ENCODE measurements around the gene TUFT1. TPM values are rescaled to one million over a fixed set of nuclear protein-coding genes. Genes with fewer than 3 reads are reported as not detected.

The TUFT1 gene
- total and polyA plus RNA-seq, 2 donors from 2014 or later: 8.9 to 12.9 TPM

DNA sequence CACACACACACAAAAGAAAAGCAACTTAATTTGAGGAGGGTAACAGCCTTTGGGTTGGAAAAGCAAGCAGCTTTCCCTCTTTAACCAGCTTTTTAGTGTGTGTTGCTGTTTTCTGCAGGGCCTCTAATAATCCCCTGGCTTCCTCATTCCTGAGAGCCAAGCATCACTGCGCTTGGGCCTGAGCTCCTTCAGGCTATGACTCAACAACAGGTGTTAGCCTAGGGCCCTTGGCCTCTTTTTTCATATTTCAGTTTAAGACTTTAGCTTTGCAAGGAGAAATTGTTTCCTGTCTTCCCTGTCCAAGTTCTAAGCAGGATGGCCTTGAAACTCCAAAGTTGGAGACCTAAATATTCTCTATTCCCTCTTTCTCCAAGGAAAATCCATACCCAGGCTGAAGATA, 45.5 kb downstream of the TUFT1 start:
- FAIRE-seq (no peak), DNase-seq (peak in 3 of 5 donors; percentile 15 to 64 (median 50))
- Histone ChIP-seq H3K4me1 (ENCODE audit: control insufficient read depth in 2 of 3, insufficient read depth in 2 of 3, low read depth in 1 of 3, low read length in 3 of 3) (peaks cover 0 to 3% (median 0%) of the 10 kb centered on the region in 3 donors), H3K27me3 (ENCODE audit: control insufficient read depth, insufficient read depth, low read length) (no peaks in the 10 kb centered on the region), H3K27ac (ENCODE audit: low read depth in 2 of 2, low read length in 2 of 2) (peak overlapping the region in 1 of 2 donors; percentile 26), H3K9ac (ENCODE audit: low read length in 3 of 3) (no peak overlapping the region), H3K9me3 (ENCODE audit: control insufficient read depth in 2 of 3, insufficient read depth in 1 of 3, low read length in 3 of 3) (no peaks in the 10 kb centered on the region), H3K4me3 (ENCODE audit: low read length in 3 of 3) (no peak overlapping the region), H3K36me3 (ENCODE audit: control insufficient read depth in 2 of 3, insufficient read depth in 3 of 3, low read length in 3 of 3) (peaks cover 0 to 7% (median 2%) of the 10 kb centered on the region in 3 donors)
- TF ChIP-seq, protein P1, sequence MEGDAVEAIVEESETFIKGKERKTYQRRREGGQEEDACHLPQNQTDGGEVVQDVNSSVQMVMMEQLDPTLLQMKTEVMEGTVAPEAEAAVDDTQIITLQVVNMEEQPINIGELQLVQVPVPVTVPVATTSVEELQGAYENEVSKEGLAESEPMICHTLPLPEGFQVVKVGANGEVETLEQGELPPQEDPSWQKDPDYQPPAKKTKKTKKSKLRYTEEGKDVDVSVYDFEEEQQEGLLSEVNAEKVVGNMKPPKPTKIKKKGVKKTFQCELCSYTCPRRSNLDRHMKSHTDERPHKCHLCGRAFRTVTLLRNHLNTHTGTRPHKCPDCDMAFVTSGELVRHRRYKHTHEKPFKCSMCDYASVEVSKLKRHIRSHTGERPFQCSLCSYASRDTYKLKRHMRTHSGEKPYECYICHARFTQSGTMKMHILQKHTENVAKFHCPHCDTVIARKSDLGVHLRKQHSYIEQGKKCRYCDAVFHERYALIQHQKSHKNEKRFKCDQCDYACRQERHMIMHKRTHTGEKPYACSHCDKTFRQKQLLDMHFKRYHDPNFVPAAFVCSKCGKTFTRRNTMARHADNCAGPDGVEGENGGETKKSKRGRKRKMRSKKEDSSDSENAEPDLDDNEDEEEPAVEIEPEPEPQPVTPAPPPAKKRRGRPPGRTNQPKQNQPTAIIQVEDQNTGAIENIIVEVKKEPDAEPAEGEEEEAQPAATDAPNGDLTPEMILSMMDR (IDR thresholded peaks at IDR 0.05; ENCODE audit: borderline replicate concordance, extremely low read depth, insufficient read depth): no peak
- intact Hi-C loops (cut with DNase I): no loop called here

DNA sequence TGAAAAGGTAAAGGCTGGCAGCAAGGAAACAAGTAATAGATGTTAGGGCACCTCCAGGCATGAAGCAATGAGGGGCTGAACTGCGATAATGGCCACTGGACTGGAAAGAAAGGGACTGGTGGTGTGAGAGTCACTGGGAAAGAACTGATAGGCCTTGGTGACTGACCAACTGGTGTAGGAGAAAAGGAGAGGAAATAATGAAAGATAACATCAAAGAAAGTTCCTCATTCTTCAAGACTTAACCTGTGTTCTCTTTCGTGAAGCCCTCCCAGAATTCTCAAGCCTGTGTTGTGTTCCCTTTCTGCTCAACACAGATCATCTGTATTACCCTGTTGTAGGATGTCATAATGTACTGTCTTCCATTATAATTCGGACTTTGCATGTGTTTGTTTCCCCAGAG, 50.9 kb downstream of the TUFT1 start:
- Histone ChIP-seq H3K27ac (ENCODE audit: low read depth in 2 of 2, low read length in 2 of 2) (no peak overlapping the region), H3K9ac (ENCODE audit: low read length in 3 of 3) (no peak overlapping the region), H3K4me3 (ENCODE audit: low read length in 3 of 3) (no peak overlapping the region), H3K36me3 (ENCODE audit: control insufficient read depth in 2 of 3, insufficient read depth in 3 of 3, low read length in 3 of 3) (no peaks in the 10 kb centered on the region), H3K9me3 (ENCODE audit: control insufficient read depth in 2 of 3, insufficient read depth in 1 of 3, low read length in 3 of 3) (peaks cover 0 to 4% (median 0%) of the 10 kb centered on the region in 3 donors), H3K27me3 (ENCODE audit: control insufficient read depth, insufficient read depth, low read length) (no peaks in the 10 kb centered on the region), H3K4me1 (ENCODE audit: control insufficient read depth in 2 of 3, insufficient read depth in 2 of 3, low read depth in 1 of 3, low read length in 3 of 3) (peaks cover 0 to 4% (median 1%) of the 10 kb centered on the region in 3 donors)
- no peak for FAIRE-seq
- TF ChIP-seq, protein P1 (IDR thresholded peaks at IDR 0.05; ENCODE audit: borderline replicate concordance, extremely low read depth, insufficient read depth): no peak
- DNase-seq: no peak
- intact Hi-C loops (cut with DNase I): no loop called here

DNA sequence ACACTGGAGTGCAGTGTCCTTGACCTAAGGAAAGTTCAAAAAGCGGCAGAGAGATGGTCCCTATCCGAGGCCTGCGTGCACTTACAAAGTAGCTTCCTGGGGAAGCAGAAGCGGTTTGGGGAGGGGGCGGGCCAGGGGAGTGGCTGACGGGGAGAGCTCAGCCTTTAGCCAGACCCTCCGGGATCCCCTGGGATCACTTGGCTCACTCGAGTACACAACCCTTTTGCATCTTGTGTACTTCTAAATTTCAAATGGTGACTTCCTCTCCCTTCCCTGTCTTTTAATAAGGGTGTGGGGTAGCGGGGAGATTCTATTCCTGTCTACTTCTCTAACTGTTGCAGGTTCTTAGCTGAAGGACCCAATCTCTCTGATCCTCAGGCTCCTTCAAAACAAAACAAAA, 53.6 kb downstream of the TUFT1 start:
- peaks cover 0 to 4% (median 0%) of the 10 kb centered on the region in 3 donors for H3K9me3 ChIP-seq (ENCODE audit: control insufficient read depth in 2 of 3, insufficient read depth in 1 of 3, low read length in 3 of 3)
- intact Hi-C loops (cut with DNase I): no loop called here
- peaks cover 0 to 7% (median 6%) of the 10 kb centered on the region in 3 donors for H3K4me1 ChIP-seq (ENCODE audit: control insufficient read depth in 2 of 3, insufficient read depth in 2 of 3, low read depth in 1 of 3, low read length in 3 of 3)
- H3K27ac ChIP-seq (ENCODE audit: low read depth in 2 of 2, low read length in 2 of 2): no peak overlapping the region
- FAIRE-seq: no peak
- H3K9ac ChIP-seq (ENCODE audit: low read length in 3 of 3): no peak overlapping the region
- H3K27me3 ChIP-seq (ENCODE audit: control insufficient read depth, insufficient read depth, low read length): no peaks in the 10 kb centered on the region
- H3K4me3 ChIP-seq (ENCODE audit: low read length in 3 of 3): peak overlapping the region in 2 of 3 donors; percentile 7 to 23
- TF ChIP-seq, protein P1 (IDR thresholded peaks at IDR 0.05; ENCODE audit: borderline replicate concordance, extremely low read depth, insufficient read depth): no peak
- H3K36me3 ChIP-seq (ENCODE audit: control insufficient read depth in 2 of 3, insufficient read depth in 3 of 3, low read length in 3 of 3): no peaks in the 10 kb centered on the region
- DNase-seq: peak in 1 of 5 donors; percentile 10

DNA sequence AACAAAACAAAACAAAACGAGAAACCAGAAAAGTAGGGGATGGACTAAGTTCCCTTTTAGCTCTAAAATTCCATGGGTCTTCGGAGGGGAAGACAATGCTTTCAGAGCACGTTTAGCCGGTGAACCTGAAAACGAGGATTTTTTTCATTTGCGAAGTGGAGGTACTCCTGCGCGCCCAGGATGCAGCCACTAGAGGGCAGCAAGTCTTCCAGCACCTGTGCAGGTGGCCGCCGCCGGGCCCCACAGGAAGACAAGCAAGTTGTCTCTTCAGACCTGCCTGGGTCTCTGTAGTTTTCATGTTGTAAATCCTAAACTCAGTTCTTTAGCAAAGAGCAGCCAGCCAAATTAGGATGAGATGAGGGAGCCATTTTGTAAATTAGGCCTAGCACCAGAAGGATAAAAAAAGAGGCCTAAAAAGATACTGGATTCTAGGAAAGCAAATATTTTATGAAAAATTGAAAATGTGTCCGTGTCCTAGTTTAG, 54.1 kb downstream of the TUFT1 start:
- FAIRE-seq (no peak), DNase-seq (peak; percentile 79 to 90 (median 84))
- intact Hi-C loops (cut with DNase I): no loop called here
- TF ChIP-seq, protein P1 (IDR thresholded peaks at IDR 0.05; ENCODE audit: borderline replicate concordance, extremely low read depth, insufficient read depth): peak; percentile 89
- no peaks in the 10 kb centered on the region for H3K27me3 ChIP-seq (ENCODE audit: control insufficient read depth, insufficient read depth, low read length)
- H3K36me3 ChIP-seq (ENCODE audit: control insufficient read depth in 2 of 3, insufficient read depth in 3 of 3, low read length in 3 of 3): no peaks in the 10 kb centered on the region
- peaks cover 0 to 7% (median 6%) of the 10 kb centered on the region in 3 donors for H3K4me1 ChIP-seq (ENCODE audit: control insufficient read depth in 2 of 3, insufficient read depth in 2 of 3, low read depth in 1 of 3, low read length in 3 of 3)
- no peak overlapping the region for H3K9ac ChIP-seq (ENCODE audit: low read length in 3 of 3)
- peaks cover 0 to 4% (median 0%) of the 10 kb centered on the region in 3 donors for H3K9me3 ChIP-seq (ENCODE audit: control insufficient read depth in 2 of 3, insufficient read depth in 1 of 3, low read length in 3 of 3)
- peak overlapping the region in 2 of 3 donors; percentile 7 to 23 for H3K4me3 ChIP-seq (ENCODE audit: low read length in 3 of 3)
- no peak overlapping the region for H3K27ac ChIP-seq (ENCODE audit: low read depth in 2 of 2, low read length in 2 of 2)
